GM12864 (cell line): ENCODE data around the gene SEZ6L.

Experiments used
- DNase-seq: peaks from one replicate; pipeline ENCODE4 v3.0.0-alpha.2; 2011; ENCODE audit warnings: low read depth
- H3K4me3 ChIP-seq: 2 replicates; pipeline ENCODE4 v1.5.1; 2011; ENCODE audit warnings: mild to moderate bottlenecking, low read depth, low read length, control low read depth
- CTCF ChIP-seq: IDR thresholded peaks from 2 replicates; pipeline ENCODE4 v1.5.1; 2011; ENCODE audit warnings: low read depth, mild to moderate bottlenecking, moderate library complexity, low read length, control low read depth, inconsistent platforms; ENCODE audit errors: missing control alignments

SEZ6L gene

GRCh38 chr22:26330971-26331625, 161.8 kb downstream of the SEZ6L start:
- peak; percentile 95 for TF ChIP-seq CTCF
- no peak overlapping the region for H3K4me3 ChIP-seq
- DNase-seq, result peak; percentile 13

GRCh38 chr22:26333088-26333800, 164.0 kb downstream of the SEZ6L start:
- no peak overlapping the region for H3K4me3 ChIP-seq
- DNase-seq, result no peak
- TF ChIP-seq CTCF, result no peak

- DNase-seq, result no peak
- no peak overlapping the region for H3K4me3 ChIP-seq
- no peak for TF ChIP-seq CTCF
These were observed 165.0 kb downstream of the SEZ6L start for GRCh38 chr22:26334232-26334631.

GRCh38 chr22:26336773-26337172, 167.5 kb downstream of the SEZ6L start:
- TF ChIP-seq CTCF, result no peak
- H3K4me3 ChIP-seq, result no peak overlapping the region
- DNase-seq, result no peak

- no peak overlapping the region for H3K4me3 ChIP-seq
- no peak for TF ChIP-seq CTCF
- DNase-seq, result no peak
These were observed 170.5 kb downstream of the SEZ6L start for GRCh38 chr22:26339755-26340154.

- TF ChIP-seq CTCF, result no peak
- no peak for DNase-seq
- no peak overlapping the region for H3K4me3 ChIP-seq
These were observed 173.6 kb downstream of the SEZ6L start for GRCh38 chr22:26342745-26343410.
